Trophoblast cell (in vitro differentiated cells and primary cell): ENCODE results near the gene GYPC.

Experiments
- DNase-seq, 2 donors: peaks; one replicate each; pipeline ENCODE4 v3.0.0-alpha.2; 2016
- H2AFZ ChIP-seq: 2 replicates; pipeline ENCODE4 v1.6.1; 2013; ENCODE audit warnings: low read length, moderate library complexity, mild to moderate bottlenecking; ENCODE audit not compliant: insufficient read depth, poor library complexity
- H2AK5ac ChIP-seq: 2 replicates; pipeline ENCODE4 v1.6.1; 2013; ENCODE audit warnings: mild to moderate bottlenecking, low read length
- H2BK120ac ChIP-seq: 2 replicates; pipeline ENCODE4 v1.6.1; 2013; ENCODE audit warnings: low read length, mild to moderate bottlenecking, moderate library complexity; ENCODE audit not compliant: insufficient read depth, poor library complexity
- H2BK12ac ChIP-seq: 2 replicates; pipeline ENCODE4 v1.6.1; 2013; ENCODE audit warnings: mild to moderate bottlenecking, low read length, moderate library complexity
- H2BK5ac ChIP-seq: 2 replicates; pipeline ENCODE4 v1.6.1; 2013; ENCODE audit warnings: low read length, low read depth, moderate library complexity, mild to moderate bottlenecking; ENCODE audit not compliant: poor library complexity
- H3K14ac ChIP-seq: 2 replicates; pipeline ENCODE4 v1.6.1; 2013; ENCODE audit warnings: mild to moderate bottlenecking, low read length
- H3K18ac ChIP-seq: 2 replicates; pipeline ENCODE4 v1.6.1; 2013; ENCODE audit warnings: mild to moderate bottlenecking, low read length
- H3K23ac ChIP-seq: 2 replicates; pipeline ENCODE4 v1.6.1; 2013; ENCODE audit warnings: low read length
- H3K27ac ChIP-seq: 2 replicates; pipeline ENCODE4 v1.5.1; 2013; ENCODE audit warnings: low read depth, mild to moderate bottlenecking, inconsistent platforms, low read length, moderate library complexity
- H3K27me3 ChIP-seq: 2 replicates; pipeline ENCODE4 v1.6.1; 2013; ENCODE audit warnings: inconsistent platforms, mild to moderate bottlenecking, low read length, moderate library complexity; ENCODE audit not compliant: insufficient read depth
- H3K36me3 ChIP-seq, 2 experiments: 1 replicate in 1 of 2; 2 replicates in 1 of 2; pipeline ENCODE4 v1.6.1; 2013; ENCODE audit warnings: low read length in 2 of 2, mild to moderate bottlenecking in 2 of 2, moderate library complexity in 1 of 2; ENCODE audit not compliant: insufficient read depth in 2 of 2, control insufficient read depth in 1 of 2
- H3K4ac ChIP-seq: 2 replicates; pipeline ENCODE4 v1.6.1; 2013; ENCODE audit warnings: low read depth, mild to moderate bottlenecking, low read length, moderate library complexity
- H3K4me1 ChIP-seq, 2 experiments: 1 replicate in 1 of 2; 2 replicates in 1 of 2; pipeline ENCODE4 v1.6.1; 2013; ENCODE audit warnings: low read length in 2 of 2, mild to moderate bottlenecking in 2 of 2, moderate library complexity in 1 of 2; ENCODE audit not compliant: insufficient read depth in 2 of 2, control insufficient read depth in 1 of 2
- H3K4me2 ChIP-seq: 2 replicates; pipeline ENCODE4 v1.6.1; 2013; ENCODE audit warnings: inconsistent platforms, mild to moderate bottlenecking, low read length, moderate library complexity
- H3K4me3 ChIP-seq: 2 replicates; pipeline ENCODE4 v1.5.1; 2013; ENCODE audit warnings: mild to moderate bottlenecking, low read depth, low read length, inconsistent platforms
- H3K79me1 ChIP-seq: one replicate; pipeline ENCODE4 v1.6.1; 2013; ENCODE audit warnings: low read length
- H3K79me2 ChIP-seq: 2 replicates; pipeline ENCODE4 v1.6.1; 2013; ENCODE audit warnings: low read length, mild to moderate bottlenecking; ENCODE audit not compliant: control insufficient read depth, insufficient read depth, poor library complexity
- H3K9ac ChIP-seq: 2 replicates; pipeline ENCODE4 v1.6.1; 2013; ENCODE audit warnings: mild to moderate bottlenecking, low read length
- H3K9me3 ChIP-seq: 2 replicates; pipeline ENCODE4 v1.6.1; 2013; ENCODE audit warnings: low read depth, mild to moderate bottlenecking, control low read depth, inconsistent platforms, low read length; ENCODE audit not compliant: insufficient read depth
- H4K12ac ChIP-seq: 2 replicates; pipeline ENCODE4 v1.6.1; 2013; ENCODE audit warnings: low read depth, mild to moderate bottlenecking, low read length, moderate library complexity
- H4K8ac ChIP-seq: 2 replicates; pipeline ENCODE4 v1.6.1; 2013; ENCODE audit warnings: low read depth, mild to moderate bottlenecking, low read length, moderate library complexity
- H4K91ac ChIP-seq: one replicate; pipeline ENCODE4 v1.6.1; 2013; ENCODE audit warnings: low read depth, mild to moderate bottlenecking, low read length, moderate library complexity
- WGBS: extraction: QIAGEN DNeasy Blood & Tissue Kit; methylation state at CpG from one replicate; pipeline ENCODE4 v1.1.7; 2013; ENCODE audit warnings: missing lambda C conversion rate; ENCODE audit not compliant: insufficient read length, insufficient coverage; ENCODE audit errors: extremely low coverage; 5-methylcytosine and 5-hydroxymethylcytosine counted together

The GYPC gene

DNA sequence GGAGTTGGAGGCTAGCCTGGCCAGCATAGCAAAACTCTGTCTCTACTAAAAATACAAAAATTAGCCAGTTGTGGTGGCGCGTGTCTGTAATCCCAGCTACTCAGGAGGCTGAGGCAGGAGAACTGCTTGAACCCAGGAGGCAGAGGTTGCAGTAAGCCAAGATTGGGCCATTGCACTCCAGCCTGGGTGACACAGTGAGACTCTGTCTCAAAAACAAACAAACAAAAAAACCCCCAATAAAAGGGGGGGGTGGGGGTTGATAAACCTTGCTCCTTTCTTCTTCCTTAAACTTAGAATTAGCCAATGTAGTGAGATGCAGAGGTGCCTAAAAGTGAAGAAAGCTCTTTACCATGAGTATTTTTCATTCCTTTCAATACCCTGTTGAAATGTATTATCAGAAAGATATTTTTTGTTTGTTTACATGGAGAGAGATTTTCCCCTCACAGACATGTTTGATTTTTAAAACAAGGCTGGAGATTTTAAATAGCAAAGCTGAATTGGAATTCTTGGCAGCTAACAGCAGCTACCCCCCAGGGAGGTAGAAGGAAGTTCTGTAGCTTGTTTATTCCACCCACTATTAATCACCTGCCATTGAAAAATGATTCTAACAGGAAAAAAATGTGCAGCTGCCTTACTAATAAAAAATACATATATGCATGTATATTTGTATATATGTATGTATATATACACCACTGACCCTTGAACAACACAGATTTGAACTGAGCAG, 48.6 kb downstream of the GYPC start:
- Histone ChIP-seq H3K18ac (no peak overlapping the region), H2BK5ac (no peak overlapping the region)

DNA sequence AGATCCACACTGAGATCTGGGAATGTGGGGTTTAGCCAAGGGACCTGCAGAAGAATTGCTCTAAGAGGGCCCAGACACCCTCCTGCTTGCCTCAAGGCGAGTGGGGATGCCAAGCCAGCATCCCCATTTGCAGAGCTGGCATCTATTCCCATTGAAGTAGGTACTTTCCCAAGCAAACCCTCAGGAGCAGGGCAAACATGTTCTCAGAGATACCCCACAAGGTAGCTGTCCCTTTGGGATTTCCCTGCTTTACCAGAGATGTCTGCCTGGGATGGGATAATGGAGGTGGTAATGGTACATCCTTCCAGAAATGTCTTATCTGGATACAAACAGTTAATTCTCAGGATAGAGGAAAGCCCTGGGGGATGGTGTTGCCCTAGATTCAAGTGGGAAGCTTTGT, 51.2 kb downstream of the GYPC start:
- WGBS, result no CpG with 5 or more reads among the region's 1 CpG

More for the DNA sequence above, 48.6 kb downstream of the GYPC start:
- Histone ChIP-seq H3K23ac (no peak overlapping the region), H3K4me2 (no peak overlapping the region), H2AK5ac (no peak overlapping the region), H3K79me2 (no peaks in the 10 kb centered on the region), H2AFZ (no peak overlapping the region), H3K9me3 (no peaks in the 10 kb centered on the region), H3K9ac (no peak overlapping the region), H4K91ac (no peak overlapping the region), H2BK120ac (no peak overlapping the region), H4K8ac (no peak overlapping the region), H2BK12ac (no peak overlapping the region), H3K4me1 (no peaks in the 10 kb centered on the region), H3K79me1 (no peaks in the 10 kb centered on the region), H3K4ac (no peak overlapping the region), H4K12ac (no peak overlapping the region), H3K14ac (no peak overlapping the region), H3K36me3 (no peaks in the 10 kb centered on the region), H3K27ac (no peak overlapping the region), H3K4me3 (no peak overlapping the region), H3K27me3 (no peaks in the 10 kb centered on the region)
- DNase-seq, result no peak
- WGBS, result no CpG with 5 or more reads among the region's 2 CpGs

DNA sequence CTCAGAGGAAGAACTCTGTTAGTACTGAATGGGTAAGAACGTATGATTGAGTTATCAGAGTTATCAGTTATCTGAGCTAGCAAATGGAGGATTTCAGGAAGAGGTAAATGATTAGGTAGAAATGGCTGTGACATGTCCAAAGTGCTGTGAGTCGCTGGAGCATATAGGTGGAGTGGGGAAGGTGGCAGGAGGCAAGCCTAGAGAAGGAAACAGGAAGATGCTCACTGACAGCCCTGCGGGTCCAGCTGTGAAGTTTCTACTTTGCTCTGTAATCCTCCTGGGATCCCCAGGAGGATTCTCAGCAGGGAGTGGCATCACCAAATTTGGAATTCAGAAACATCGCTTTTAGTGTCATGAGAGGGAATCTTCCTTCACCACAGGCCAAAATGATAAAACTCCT, 52.0 kb downstream of the GYPC start:
- no peaks in the 10 kb centered on the region for H3K79me1 ChIP-seq
- no peak overlapping the region for H4K12ac ChIP-seq
- no peak overlapping the region for H2BK12ac ChIP-seq
- H4K91ac ChIP-seq, result no peak overlapping the region
- H3K4me2 ChIP-seq, result no peak overlapping the region
- H4K8ac ChIP-seq, result no peak overlapping the region
- no peaks in the 10 kb centered on the region for H3K4me1 ChIP-seq
- H3K4ac ChIP-seq, result no peak overlapping the region
- no peak overlapping the region for H2AFZ ChIP-seq
- no peak overlapping the region for H2BK120ac ChIP-seq
- H3K4me3 ChIP-seq, result no peak overlapping the region
- no peak overlapping the region for H3K23ac ChIP-seq
- H3K36me3 ChIP-seq, result no peaks in the 10 kb centered on the region
- no CpG with 5 or more reads among the region's 4 CpGs for WGBS
- no peak overlapping the region for H3K14ac ChIP-seq
- H3K79me2 ChIP-seq, result no peaks in the 10 kb centered on the region
- no peak for DNase-seq
- no peak overlapping the region for H2BK5ac ChIP-seq
- H3K9ac ChIP-seq, result no peak overlapping the region
- H3K18ac ChIP-seq, result no peak overlapping the region
- no peak overlapping the region for H2AK5ac ChIP-seq
- no peaks in the 10 kb centered on the region for H3K27me3 ChIP-seq
- no peaks in the 10 kb centered on the region for H3K9me3 ChIP-seq
- H3K27ac ChIP-seq, result no peak overlapping the region

More for the DNA sequence above, 51.2 kb downstream of the GYPC start:
- Histone ChIP-seq H3K14ac (no peak overlapping the region), H3K4me2 (no peak overlapping the region), H3K4me3 (no peak overlapping the region), H3K4me1 (no peaks in the 10 kb centered on the region), H4K91ac (no peak overlapping the region), H4K12ac (no peak overlapping the region), H3K79me2 (no peaks in the 10 kb centered on the region), H3K9ac (no peak overlapping the region), H2AK5ac (no peak overlapping the region), H2BK120ac (no peak overlapping the region), H4K8ac (no peak overlapping the region), H3K27ac (no peak overlapping the region), H3K9me3 (no peaks in the 10 kb centered on the region), H3K23ac (no peak overlapping the region), H3K36me3 (no peaks in the 10 kb centered on the region), H3K27me3 (no peaks in the 10 kb centered on the region), H3K4ac (no peak overlapping the region), H2BK12ac (no peak overlapping the region), H3K18ac (no peak overlapping the region), H3K79me1 (no peaks in the 10 kb centered on the region), H2BK5ac (no peak overlapping the region), H2AFZ (no peak overlapping the region)
- DNase-seq, result no peak

DNA sequence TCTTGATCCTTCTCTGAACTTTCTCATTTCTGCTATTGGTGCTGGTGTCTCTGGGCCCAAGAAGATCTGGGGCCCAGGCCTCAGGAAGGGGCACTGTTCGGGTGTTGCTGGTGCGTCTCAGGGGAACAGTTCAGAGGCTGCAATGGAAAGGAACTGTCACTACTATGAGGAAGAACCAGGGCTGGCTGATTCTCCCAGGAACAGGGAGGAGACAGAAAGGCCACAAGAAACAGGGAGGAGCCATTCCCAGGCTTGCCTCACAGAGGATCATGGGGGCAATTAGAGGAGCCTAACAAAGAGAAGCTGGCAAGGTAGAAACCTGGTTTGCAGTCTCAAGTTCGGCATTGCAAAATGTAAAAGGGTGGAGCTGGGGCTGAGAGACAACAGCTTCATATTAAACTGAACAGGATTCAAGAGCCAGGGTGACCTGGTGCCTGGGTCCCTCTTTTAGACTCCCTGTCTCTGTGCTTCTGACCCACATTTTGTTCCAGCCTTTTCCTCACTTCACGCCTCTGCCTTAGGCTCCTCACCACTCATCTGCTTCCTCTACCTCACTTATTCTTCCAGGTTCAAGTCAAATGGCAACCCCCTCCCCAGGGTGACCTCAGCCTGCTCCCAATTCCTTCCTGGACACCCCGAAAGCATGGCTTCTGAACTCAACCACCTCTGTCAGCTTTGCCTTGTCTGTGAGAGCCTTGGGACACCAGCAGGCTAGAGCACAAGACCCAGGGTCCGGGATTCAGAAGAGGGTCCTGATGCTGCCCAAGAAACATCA, 58.4 kb downstream of the GYPC start:
- Histone ChIP-seq H3K27ac (no peak overlapping the region), H3K4me1 (no peaks in the 10 kb centered on the region), H4K91ac (no peak overlapping the region), H3K9me3 (no peaks in the 10 kb centered on the region), H3K14ac (no peak overlapping the region), H2BK120ac (no peak overlapping the region), H4K12ac (no peak overlapping the region), H3K36me3 (no peaks in the 10 kb centered on the region), H3K18ac (no peak overlapping the region), H2AK5ac (no peak overlapping the region), H3K9ac (no peak overlapping the region), H2BK12ac (no peak overlapping the region), H3K23ac (no peak overlapping the region), H3K4ac (no peak overlapping the region), H3K27me3 (no peaks in the 10 kb centered on the region), H3K79me1 (no peaks in the 10 kb centered on the region), H2AFZ (no peak overlapping the region), H2BK5ac (no peak overlapping the region), H3K79me2 (no peaks in the 10 kb centered on the region), H3K4me3 (no peak overlapping the region), H4K8ac (no peak overlapping the region), H3K4me2 (no peak overlapping the region)
- no peak for DNase-seq
- WGBS, result no CpG with 5 or more reads among the region's 6 CpGs
